ENCODE results near the gene ANXA7.
"Not testable (repeated sequence)": the region's sequence is repeated elsewhere in the genome, so short reads cannot be mapped to it uniquely, and the experiment has no call there.

- not testable (repeated sequence) for TF ChIP-seq CTCF, POLR2A (IDR thresholded peaks at IDR 0.05)
Observed at GRCh38 chr10:73325290-73325689, 88.6 kb downstream of the ANXA7 start.
